ENCODE data around the gene ARF6.
"Not testable (repeated sequence)": the region's sequence is repeated elsewhere in the genome, so short reads cannot be mapped to it uniquely, and the experiment has no call there.

ARF6 gene

DNA sequence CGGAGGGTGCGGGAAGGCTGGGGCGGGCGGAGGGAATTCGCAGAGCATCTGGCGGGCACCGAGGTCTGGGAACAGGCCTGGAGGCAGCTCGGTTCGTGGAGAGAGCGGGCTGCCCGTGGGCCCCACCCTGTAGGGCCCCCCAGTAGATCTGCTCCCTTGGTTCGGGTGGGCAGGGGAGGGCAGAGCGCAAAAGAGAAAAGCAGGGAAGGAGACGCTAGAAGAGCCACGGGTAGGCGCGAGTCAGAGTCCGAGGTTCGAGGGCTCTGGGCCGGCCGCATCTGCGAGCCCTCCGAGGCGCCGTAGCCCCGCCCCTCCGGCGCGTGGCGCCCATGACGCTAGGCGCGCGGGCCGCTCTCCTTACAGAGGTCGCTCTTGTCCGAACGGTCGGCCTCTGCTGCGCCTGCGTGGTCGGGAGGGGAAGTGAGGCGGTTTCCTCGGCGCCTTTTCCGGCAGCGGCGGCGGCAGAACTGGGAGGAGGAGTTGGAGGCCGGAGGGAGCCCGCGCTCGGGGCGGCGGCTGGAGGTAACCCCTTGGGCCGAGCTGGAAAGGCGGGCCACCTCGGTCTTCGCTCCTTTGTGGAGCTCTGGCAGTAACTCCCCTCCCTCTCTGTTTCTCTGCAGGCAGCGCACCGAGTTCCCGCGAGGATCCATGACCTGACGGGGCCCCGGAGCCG lies at the start of gene ARF6:
TSS of gene ARF6 (plus strand) at position 447 of the 673 bp plus-strand sequence. CDS start 655 bp downstream, outside the sequence.
- DNase-seq, result peak; percentile 95 to 96

DNA sequence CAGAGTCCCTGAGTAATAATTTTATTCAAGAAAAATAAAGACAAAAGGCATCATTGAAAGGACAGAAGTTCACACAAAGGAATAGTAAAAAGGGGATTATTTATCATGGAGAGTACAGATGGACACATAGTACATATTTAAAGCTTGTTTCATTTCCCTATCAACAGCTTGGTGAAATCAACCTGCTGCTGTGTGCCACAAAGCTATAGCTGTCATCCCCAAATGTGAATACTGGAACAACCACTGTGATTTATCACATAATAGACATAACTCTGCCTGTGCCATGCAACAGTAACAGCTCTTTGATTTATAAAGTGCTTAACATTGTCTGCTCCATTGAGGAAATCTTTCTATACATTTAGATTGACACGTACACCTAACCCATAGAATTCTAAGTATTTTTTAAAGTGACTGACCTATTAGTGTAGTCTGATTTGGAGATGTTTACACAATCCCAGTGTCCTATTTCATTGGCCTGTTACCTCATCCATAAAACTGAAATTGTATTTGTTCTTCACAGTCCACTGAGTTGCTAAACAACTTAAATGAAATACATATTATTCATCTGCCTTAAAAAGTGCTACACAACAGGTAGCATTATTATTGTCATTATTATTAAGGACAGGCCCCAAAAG lies 43.6 kb upstream of the ARF6 start:
- DNase-seq, result no peak

DNA sequence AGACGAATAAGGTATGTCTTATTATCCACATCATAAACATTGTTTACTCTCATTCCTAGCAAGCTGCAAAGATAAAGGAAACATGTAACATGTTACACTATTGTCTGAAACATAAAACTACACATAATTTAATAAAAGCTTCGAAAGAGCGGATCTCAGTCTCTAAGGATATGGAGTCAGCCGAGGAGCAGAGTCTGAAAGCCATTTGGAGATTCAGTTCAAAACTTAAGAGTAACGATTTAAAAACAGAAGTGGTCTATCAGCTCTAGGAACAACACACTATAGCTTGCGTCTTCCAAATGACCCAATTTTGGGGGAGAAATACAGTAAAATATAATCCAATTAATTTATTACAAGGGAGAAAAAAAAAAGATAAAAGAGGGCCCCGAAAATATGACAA lies 41.1 kb upstream of the ARF6 start:
- DNase-seq, result no peak

DNA sequence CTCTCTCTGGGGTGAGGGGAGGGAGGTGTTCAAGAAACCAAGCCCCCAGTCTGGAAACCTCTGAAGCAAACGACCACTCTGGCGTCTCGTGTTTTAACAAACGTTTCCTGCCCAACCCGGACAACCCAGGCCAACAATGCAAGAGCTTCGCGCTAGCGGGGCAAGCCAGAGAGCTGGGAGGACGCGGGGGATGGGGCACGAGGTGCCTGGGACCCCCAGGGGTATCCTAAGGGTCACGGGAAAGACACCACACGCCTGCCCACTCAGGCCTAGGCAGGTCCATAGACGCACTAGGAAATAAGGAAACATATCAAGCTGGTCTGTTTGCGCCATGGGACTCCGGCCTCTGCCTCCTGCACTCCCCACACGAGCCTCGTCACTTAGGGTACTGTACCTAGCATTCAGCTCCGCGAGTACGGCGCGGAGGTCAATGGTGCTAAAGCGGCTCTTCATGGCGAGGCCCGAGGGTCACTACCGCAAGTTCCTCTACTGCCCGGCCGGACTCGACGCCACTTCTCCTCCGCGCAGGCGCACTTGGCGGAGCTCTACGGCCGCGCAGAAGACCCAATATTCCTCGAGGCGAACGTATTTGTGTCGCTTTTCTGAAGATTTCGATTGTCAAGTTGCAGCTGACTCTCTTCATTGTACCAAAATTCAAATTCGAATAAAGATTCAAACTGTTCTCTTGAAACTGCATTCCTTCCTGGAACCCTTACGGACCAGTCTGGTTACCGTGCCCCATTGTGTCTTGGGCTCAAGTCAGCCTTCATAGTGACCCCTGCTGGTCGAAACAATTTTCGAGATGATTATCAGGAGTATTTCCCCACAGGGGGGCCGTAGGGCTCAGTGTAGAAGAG lies 40.4 kb upstream of the ARF6 start, which contains the start of gene NEMF:
TSS of gene NEMF (minus strand) at position 488 of the 857 bp plus-strand sequence. CDS start at position 453, 35 bp downstream.
- peak; percentile 87 to 96 for DNase-seq

DNA sequence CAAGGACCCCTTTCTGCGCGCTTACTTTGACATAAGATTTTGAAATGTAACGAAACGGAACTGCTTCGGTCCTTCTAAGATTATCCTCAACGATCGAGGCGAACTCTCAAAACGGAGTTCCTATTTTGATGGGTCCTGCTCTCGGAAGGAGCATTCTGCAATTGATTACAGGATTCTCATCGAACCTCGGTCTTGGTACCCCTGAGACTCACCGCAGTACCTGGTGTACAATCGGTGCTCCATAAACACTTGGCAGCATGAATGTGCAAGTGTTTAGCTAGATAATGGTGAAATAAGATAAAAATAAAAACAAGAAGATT lies 39.8 kb upstream of the ARF6 start:
- no peak for DNase-seq

DNA sequence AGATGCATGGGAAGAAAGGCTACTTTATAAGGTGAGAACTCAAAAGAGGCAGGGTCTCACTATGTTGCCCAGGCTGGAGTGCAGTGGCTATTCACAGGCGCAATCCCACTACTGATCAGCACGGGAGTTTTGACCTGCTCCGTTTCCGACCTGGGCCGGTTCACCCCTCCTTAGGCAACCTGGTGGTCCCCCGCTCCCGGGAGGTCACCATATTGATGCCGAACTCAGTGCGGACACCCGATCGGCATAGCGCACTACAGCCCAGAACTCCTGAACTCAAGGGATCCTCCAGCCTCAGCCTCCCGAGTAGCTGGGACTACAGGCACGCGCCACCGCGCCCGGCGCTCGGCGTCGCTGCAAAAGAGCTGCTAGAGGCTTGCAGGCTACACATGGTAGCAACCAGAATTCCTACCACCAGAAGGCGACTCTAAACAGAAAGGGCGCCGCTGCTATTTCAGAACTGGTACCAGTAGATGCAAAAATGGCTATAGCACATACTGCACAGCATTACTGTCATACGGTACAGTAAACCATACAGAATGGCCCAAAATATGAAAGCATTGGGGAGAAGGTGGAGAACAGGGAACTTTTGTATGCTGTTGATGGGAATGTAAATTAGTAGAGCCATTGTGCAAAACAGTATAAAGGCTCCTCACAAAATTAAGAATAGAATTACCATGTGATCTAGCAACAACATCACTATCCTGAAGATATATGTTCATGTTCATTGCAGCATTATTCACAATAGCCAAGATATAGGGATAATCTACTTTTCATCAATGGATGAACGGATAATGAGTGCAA lies 39.1 kb upstream of the ARF6 start:
- peak; percentile 24 to 42 for DNase-seq

DNA sequence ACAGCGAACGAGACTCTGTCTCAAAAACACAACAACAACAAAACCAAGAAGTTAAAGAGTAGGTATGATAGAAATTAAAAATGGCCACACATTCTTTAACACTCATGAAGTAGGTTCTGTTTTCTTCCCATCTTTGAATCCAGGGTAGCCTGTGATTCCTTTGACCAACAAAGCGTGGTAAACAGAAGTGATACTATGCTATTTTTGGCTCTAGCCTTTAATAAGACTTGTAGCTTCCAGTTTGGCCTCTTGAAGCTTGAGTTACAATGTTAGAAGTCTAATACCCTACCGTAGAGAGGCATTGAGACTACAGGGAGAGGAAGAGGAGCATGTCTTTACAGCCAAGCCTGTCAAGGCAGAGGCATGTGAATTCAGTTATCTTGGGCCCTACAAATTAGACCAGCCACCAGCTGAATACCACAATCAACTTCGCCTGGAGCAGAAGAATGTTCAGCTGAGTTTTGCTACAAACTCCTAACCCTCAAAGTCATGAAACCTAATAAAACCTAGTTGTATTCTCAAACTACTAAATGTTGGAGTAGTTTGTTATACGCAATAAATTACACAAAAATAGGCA lies 35.4 kb upstream of the ARF6 start:
- no peak for DNase-seq

DNA sequence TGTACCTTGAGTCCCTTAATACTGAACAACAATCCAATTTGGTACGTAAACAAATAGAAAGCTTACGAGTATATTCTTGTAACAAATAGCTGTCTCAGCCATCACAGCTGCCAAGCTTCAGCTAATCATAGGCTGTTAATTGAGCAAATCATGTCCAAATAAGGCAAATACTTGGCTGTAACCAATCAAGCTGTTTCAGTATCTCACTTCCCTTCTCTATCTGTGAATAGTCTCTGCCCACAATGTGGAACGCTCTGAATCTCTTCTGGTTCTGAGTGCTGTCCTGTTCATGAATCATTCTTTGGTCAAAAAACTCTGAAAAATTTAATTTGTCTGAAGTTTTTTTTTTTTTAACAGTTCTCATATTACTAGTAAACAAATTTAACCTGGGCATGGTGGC lies 34.5 kb upstream of the ARF6 start:
- DNase-seq, result no peak

DNA sequence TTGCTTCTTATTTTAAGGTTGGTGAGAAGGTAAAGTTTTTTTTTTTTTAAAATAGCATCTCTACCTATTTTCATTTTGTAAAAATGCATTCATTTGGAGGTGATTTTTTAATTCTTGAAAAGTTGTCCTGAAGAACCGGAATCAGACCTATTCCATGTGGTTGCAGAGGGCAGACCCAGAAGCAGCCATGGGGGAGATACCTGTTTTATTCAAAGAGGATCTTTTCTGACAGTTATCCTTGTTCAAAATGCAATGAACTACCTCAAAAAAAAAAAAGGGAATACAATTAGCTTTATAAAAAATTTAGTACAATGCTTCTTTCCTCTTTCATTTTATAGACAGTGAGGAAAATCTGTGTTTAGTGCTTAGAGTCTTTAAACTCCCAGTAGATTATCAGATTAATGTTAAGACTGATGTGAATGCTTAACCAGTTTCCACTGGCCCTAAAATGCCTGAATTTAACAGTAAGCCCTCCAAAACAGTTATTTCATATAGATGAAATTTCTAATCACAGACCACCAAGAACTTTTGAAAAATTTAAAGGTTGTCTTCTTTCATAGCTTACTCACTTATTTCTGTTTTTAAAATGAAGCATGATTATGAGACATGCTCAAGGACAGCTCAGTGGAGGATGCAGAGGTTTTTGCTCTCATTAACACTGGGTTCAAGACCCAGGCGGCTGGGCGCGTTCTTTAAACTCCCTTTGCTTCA lies 31.7 kb upstream of the ARF6 start:
- peak in 1 of 2 donors; percentile 40 for DNase-seq

DNA sequence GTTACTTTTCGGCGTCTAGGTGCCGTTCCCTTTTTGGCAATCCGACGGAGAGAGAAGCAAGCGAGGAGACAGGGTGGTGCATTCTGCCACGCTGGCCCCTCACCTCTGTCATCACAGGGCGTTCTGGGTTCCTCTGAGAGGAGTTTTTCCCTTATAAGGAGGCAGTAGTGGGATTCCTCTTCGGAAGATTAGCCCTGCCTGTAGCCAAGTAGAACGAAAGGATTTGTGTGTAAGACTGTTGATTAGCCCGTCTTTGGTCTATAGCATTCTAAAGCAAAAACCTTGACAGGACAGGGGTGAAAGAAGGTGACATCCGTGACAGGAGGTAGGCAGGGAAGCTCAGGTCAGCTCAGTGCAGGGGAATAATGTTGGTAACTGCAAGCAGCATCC lies 31.2 kb upstream of the ARF6 start:
- DNase-seq, result no peak

DNA sequence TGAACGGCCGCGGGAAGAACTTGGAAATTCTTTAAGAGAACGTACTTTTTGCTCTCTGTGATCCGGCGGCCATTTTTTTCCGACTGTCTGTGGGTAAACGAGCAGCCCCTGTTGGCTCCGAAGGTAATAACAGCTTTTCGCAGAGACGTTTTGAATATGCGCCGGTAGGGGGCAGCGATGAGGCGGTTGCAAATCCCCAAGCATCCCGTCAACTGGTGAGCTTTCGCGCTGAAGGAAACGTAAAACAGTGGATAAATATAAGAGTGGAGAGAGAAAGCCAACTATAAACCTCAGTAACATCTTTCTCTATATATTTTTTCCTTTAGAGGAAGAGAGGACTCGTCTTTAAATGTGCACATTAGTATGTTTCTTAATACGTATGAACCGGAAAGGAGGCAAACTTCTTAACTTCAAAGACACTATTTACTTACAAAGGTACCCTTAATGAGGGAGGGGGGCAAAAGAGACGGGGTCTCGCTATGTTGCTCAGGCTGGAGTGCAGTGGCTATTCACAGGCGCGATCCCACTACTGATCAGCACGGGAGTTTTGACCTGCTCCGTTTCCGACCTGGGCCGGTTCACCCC lies 30.7 kb upstream of the ARF6 start:
- DNase-seq, result peak; percentile 76 to 83

DNA sequence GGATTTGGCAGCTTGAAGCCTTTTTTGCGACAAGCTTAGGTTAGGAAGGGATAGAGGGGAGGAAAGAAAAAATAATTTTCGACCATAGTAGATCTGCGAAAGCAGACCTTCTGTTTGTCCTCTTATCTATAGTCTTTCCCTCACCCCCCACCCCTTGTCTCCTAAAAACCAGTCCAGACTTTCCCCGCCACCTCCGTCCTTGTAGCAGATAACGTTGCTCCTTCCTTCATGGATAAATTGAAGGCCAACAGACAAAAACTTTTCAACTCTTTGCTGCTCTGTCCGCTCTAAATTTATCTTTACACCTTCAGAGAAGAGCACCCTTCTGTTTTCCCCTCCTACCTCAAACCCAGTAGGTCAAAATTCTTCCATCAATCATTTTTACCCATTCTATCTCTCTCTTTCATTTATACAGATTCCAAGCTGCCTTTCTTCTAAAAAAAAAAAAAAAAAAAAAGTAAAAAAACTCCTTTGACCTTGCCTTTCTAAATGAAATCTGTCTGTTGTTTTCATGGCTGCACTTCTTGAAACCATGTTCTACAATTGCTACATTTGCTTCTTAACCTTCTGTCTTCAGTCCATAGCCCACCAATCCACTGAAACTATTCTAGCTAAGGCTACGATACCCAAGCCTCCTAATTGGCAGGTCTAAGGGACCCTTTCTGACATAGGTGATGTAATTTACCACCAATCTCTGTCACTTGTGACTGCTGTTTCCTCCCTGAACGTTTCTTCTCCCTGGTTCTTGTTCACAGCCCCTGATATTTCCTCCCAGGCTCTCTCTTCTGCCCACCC lies 29.2 kb upstream of the ARF6 start:
- no peak for DNase-seq

DNA sequence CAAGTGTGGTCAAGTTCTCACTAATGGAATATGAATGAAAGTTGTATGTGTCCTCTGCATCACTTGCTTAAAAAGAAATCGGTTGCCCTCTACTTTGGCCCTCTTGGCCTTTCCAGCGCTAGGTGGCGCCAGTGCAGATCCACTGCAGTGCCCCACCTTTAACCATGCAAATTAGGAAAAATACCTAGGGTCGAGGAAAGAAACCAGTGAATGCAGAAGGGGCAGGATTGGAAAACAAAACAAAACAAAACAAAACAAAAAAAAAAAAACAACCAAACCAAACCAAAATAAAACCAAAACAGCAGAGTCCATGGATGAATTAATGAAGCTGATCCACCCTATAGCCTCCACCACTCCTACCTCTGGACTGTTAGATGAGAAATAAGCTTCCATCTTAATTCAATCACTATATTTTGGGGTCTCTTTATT lies 27.4 kb upstream of the ARF6 start:
- DNase-seq, result peak; percentile 29 to 38

DNA sequence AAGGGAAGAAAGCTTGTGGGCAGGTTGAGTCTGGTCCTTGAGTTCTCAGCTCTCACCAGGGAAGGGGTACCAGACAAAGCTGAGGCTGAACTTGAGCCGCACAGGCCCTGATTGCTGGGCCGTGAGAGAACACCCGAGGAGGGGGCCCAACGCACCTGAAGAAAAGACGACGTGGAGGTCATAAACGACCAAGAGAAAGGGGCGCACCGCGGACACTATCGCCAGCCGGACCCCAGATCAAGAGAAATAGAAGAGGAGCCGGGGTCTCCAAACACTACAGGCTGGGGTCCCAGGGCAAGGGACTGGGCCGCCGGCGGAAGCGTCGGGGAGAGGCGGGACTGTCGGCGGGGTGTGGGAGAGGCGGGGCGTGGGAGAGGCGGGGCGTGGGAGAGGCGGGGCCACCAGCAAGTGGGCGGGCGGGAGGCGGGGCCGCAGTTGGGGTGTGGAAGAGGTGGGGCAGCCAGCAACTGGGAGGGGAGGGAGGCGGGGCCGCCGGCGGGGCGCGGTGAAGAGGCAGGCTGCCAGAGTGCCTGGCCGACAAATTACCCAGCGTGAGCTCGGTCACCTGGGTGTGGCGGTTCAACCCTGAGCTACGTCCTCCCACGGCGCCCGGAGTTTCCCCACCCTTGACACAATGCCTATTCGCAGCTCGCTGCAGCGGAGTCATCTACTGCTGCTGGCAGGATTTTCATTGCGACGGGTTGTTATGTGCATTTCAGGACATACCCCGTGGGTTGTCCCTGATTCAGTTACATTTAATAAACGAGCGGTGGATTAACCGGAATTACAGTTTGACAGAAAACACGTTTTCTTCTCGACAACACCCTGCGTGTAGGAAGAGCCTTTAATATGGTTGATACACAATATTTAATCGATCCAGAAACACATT lies 24.8 kb upstream of the ARF6 start:
- DNase-seq, result peak; percentile 92 to 93

DNA sequence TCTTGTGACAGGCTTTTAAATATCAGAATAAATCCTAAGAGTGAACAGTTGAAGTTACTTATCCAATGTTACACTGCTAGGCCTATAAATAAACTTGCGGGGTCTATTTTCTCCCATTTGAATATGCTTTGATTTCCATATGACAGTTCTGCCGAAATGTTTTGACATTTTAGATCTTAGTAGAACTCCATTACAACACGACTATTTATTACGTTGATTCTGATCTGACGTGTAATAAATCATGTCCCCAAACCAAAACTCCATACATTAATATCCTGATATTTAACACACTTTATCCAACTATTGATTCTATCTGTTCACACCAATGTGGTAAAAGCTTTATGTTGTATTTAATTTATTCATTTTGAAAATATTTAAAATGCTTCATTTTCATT lies 24.2 kb upstream of the ARF6 start:
- no peak for DNase-seq

DNA sequence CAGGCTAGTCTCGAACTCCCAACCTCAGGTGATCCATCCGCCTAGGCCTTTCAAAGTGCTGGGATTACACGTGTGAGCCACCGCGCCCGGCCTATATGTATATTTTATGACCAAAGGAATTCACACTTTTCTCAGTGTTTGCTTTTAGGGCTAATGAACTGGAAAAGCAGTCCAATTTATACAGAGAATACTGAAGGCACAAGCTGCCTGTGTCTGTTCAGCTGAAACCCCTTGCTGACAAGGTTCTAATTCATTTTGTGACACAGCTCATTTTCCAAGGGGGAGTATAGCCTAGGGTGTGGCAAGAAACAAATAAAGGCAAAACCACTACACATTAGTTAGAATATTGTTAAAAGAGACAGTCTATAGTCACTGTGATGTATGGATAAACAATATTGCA lies 22.0 kb upstream of the ARF6 start:
- no peak for DNase-seq

DNA sequence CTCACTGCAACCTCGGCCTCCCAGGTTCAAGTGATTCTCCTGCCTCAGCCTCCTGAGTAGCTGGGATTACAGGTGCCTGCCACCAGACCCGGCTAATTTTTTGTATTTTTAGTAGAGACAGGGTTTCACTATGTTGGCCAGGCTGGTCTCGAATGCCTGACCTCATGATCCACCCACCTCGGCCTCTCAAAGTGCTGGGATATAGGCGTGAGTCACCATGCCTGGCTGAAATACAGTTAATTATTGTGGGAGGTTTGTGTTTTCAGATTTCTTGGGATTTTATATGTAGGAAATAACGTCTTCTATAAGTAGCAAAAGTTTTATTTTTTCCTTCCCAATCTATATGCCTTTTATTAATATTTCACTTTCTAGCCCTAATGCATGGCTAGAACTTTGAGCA lies 19.3 kb upstream of the ARF6 start:
- not testable (repeated sequence) for DNase-seq

DNA sequence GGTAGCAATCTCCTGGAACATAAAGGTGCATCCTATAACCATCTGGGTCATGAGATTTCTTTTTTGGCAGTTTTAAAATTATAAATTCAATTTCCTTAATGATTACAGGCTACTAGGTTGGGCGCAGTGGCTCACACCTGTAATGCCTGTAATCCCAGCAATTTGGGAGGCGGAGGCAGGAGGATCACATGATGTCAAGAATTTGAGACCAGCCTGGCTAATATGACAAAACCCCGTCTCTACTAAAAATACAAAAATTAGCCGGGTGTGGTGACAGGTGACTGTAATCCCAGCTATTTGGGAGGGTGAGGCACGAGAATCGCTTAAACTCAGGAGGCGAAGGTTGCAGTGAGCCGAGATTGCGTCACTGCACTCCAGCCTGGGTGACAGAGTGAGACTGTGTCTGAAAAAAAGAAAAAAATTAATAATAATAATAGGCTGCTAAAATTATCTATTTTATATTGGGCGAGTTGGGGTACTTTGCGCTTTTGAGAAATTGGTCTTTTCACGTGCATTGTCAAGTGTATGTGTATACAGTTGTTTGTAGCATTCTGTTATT lies 17.2 kb upstream of the ARF6 start:
- DNase-seq, result no peak

DNA sequence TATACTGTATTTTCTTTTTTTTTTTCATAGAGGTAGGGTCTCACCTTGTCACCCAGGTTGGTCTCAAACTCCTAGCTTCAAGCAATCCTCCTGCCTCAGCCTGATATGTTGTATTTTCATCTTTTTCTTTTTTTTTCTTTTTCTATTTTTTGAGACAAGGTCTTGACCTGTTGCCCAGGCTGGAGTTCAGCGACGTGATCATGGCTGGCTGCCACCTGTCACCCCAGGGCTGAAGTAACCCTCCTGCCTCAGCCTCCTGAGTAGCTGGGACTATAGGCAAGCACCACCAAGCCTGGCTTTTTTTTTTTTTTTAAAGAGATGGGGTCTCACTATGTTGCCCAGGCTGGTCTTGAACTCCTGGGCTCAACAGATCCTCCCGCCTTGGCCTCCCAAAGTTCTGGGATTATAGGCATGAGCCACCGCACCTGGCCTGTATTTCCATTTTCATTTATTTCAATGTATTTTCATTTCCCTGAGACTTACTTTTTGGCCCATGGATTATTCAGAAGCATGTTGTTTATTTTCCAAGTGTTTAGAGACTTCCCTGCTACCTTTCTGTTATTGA lies 16.2 kb upstream of the ARF6 start:
- DNase-seq, result no peak
